ENCODE data around the gene NEURL4. TPM values are rescaled to one million over a fixed set of nuclear protein-coding genes. Genes with fewer than 3 reads are reported as not detected.

NEURL4 gene
- total and polyA plus RNA-seq, 8 donors = 6.9 to 84.0 (median 24.8) TPM

DNA sequence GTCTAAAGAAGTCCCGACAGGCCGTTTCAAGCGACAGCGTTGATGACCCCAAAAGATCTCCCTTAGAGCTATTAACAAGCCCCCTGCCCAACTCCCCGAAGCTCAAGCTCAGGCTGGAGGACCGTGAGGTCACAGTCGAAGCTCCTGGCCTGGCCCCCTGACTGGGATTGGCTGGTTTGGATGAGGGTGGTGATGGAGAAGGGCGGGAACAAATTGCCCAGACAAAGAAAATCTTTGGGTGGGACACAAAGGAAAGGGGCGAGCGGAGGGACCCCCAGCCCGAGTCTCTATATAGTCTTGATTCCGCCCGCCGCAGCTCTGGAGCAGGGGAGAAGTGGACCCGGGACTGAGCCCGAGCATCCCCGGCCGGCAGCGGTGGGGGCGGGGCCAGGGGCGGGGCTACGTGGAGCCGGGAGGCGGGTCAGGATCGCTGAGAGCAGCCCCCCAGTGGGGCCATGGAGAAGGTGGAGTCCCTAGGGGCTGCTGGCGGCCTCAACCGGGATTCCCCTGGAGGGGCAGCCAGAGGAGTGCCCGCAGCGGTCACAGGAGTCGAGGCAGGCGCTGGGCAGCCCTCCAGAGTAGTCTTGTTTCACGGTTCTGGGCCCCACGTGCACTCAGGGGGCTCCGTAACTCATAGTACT is 982 bp upstream of the NEURL4 start:
- TF ChIP-seq POLR2AphosphoS5 (IDR thresholded peaks at IDR 0.05) (no peak), EP300 (IDR thresholded peaks at IDR 0.05) (no peak), POLR2A (IDR thresholded peaks at IDR 0.05) (no peak)
- TF ChIP-seq, protein P1, sequence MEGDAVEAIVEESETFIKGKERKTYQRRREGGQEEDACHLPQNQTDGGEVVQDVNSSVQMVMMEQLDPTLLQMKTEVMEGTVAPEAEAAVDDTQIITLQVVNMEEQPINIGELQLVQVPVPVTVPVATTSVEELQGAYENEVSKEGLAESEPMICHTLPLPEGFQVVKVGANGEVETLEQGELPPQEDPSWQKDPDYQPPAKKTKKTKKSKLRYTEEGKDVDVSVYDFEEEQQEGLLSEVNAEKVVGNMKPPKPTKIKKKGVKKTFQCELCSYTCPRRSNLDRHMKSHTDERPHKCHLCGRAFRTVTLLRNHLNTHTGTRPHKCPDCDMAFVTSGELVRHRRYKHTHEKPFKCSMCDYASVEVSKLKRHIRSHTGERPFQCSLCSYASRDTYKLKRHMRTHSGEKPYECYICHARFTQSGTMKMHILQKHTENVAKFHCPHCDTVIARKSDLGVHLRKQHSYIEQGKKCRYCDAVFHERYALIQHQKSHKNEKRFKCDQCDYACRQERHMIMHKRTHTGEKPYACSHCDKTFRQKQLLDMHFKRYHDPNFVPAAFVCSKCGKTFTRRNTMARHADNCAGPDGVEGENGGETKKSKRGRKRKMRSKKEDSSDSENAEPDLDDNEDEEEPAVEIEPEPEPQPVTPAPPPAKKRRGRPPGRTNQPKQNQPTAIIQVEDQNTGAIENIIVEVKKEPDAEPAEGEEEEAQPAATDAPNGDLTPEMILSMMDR (IDR thresholded peaks at IDR 0.05) = no peak
- Histone ChIP-seq H3K27me3 (peaks cover 0 to 15% (median 0%) of the 10 kb centered on the region in 3 donors), H3K36me3 (peaks cover 0 to 23% (median 18%) of the 10 kb centered on the region in 4 donors), H3K9me3 (no peaks in the 10 kb centered on the region), H3K27ac (peak overlapping the region; percentile 81 to 95 (median 94)), H3K4me1 (peaks cover 12 to 29% (median 25%) of the 10 kb centered on the region in 4 donors), H3K4me3 (peak overlapping the region; percentile 89 to 99 (median 97))
- 0 to 3% (median 1%) methylated on average over 26 to 34 of the region's 34 CpGs for WGBS, 5 donors
- intact Hi-C loops (cut with DNase I; ENCODE audit: low total_unique reads) = no loop called here
- peak; percentile 73 to 93 for DNase-seq

DNA sequence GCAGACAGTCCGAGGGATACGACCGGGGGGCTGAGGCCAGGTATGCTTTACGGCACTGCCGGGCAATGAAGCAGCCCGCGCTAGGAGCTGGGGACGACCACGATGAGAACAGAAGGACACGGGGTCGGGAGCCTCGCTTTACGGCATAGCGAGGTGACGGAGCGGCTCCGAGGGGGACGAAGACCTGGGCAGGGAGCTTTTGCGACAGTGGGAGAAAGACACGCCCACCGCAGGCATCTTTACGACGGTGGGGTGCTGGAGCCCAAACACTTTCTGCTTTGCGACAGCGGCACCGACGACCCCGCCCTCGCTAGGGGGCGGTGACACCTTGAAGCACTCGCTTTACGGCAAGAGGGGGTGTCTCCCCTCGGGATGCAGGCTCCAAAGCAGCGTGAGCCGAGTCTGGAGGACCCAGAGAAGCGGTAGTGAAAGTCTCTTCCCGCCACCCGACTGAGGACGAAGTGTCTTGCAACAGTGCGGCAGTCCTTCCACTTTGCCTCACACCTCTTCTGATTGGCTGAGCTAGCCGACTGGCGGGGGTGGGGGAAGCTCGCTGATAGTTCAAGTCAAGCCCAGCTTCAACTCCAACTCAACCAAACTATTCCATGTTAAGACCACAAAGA is 350 bp upstream of the NEURL4 start:
- 0 to 1% (median 0%) methylated on average over 40 to 43 of the region's 43 CpGs for WGBS, 5 donors
- H3K27ac ChIP-seq = peak overlapping the region; percentile 81 to 95 (median 94)
- no peaks in the 10 kb centered on the region for H3K9me3 ChIP-seq
- no peak for TF ChIP-seq EP300 (IDR thresholded peaks at IDR 0.05)
- peak in 1 of 4 donors; percentile 32 for TF ChIP-seq POLR2A (IDR thresholded peaks at IDR 0.05)
- TF ChIP-seq, protein P1 (IDR thresholded peaks at IDR 0.05) = peak in 1 of 7 experiments; percentile 15
- TF ChIP-seq POLR2AphosphoS5 (IDR thresholded peaks at IDR 0.05) = peak; percentile 63 to 92 (median 88)
- H3K4me3 ChIP-seq = peak overlapping the region; percentile 89 to 99 (median 97)
- intact Hi-C loops (cut with DNase I; ENCODE audit: low total_unique reads) = no loop called here
- peaks cover 12 to 29% (median 26%) of the 10 kb centered on the region in 4 donors for H3K4me1 ChIP-seq
- H3K27me3 ChIP-seq = peaks cover 0 to 9% (median 0%) of the 10 kb centered on the region in 3 donors
- DNase-seq = peak; percentile 98 to 100
- peaks cover 5 to 29% (median 24%) of the 10 kb centered on the region in 4 donors for H3K36me3 ChIP-seq

DNA sequence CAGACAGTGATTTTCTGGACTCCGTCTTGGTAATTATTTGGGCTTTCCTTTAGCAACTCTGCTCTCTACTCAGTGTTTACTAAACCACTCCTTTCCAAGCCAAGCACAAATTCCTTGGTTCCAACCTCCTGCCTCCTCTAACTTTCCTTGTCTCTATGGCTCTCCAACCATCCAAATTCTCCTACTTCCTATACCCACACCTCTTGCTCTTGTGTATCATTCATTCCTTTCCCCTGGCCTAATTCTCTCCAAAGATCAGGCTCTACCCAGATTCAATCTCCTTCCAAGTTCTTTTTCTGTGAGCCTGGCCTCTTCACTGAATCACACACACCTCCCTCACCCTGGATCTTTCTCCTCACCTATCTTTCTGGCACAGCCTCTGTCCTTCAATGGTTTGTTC is 1.1 kb downstream of the NEURL4 start:
- H3K9me3 ChIP-seq = no peaks in the 10 kb centered on the region
- intact Hi-C loops (cut with DNase I; ENCODE audit: low total_unique reads) = no loop called here
- no peak for DNase-seq

DNA sequence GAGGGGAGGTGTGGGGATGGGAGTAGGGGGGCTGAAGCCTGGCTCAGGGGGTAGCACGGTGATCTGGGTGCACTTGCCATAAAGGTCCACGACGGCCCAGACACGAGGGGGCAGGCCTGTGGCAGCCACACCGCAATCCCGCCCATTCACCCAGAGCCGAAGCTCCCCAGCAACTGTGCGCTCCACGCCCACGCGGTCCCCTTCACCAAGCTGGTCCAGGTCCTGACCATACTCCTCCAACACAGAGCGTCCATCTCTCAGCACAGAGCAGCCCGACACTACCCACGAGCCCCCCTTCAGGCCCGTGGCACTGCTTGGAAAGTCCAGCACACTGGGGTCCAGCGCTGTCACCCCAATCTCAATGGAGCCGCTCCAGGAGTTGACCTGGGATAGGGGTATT is 1.6 kb downstream of the NEURL4 start:
- H3K27ac ChIP-seq = no peak overlapping the region
- intact Hi-C loops (cut with DNase I; ENCODE audit: low total_unique reads) = no loop called here
- H3K4me3 ChIP-seq = no peak overlapping the region
- TF ChIP-seq POLR2AphosphoS5 (IDR thresholded peaks at IDR 0.05) (no peak), POLR2A (IDR thresholded peaks at IDR 0.05) (no peak)
- 83 to 91% (median 87%) methylated on average over 12 to 17 of the region's 17 CpGs for WGBS, 5 donors
- no peaks in the 10 kb centered on the region for H3K27me3 ChIP-seq
- H3K9me3 ChIP-seq = no peaks in the 10 kb centered on the region
- H3K36me3 ChIP-seq = peaks cover 21 to 49% (median 44%) of the 10 kb centered on the region in 4 donors
- peaks cover 12 to 34% (median 29%) of the 10 kb centered on the region in 4 donors for H3K4me1 ChIP-seq
- DNase-seq = no peak

More for the DNA sequence above, 1.1 kb downstream of the NEURL4 start:
- TF ChIP-seq POLR2AphosphoS5 (IDR thresholded peaks at IDR 0.05) (no peak), POLR2A (IDR thresholded peaks at IDR 0.05) (no peak), EP300 (IDR thresholded peaks at IDR 0.05) (no peak)
- TF ChIP-seq, protein P1 (IDR thresholded peaks at IDR 0.05) = no peak
- 41 to 70% (median 52%) methylated on average over 1 of the region's 1 CpG for WGBS, 5 donors
- H3K36me3 ChIP-seq = peaks cover 16 to 44% (median 39%) of the 10 kb centered on the region in 4 donors
- peaks cover 12 to 34% (median 29%) of the 10 kb centered on the region in 4 donors for H3K4me1 ChIP-seq
- peak overlapping the region in 2 of 4 donors; percentile 97 to 99 for H3K4me3 ChIP-seq
- H3K27ac ChIP-seq = peak overlapping the region in 3 of 5 donors; percentile 10 to 95 (median 94)
- no peaks in the 10 kb centered on the region for H3K27me3 ChIP-seq

All from stomach (tissue), 9 donors.